HT-29 (cell line): ENCODE results near the gene CADPS. TPM values are rescaled to one million over a fixed set of nuclear protein-coding genes. Genes with fewer than 3 reads are reported as not detected.

Experiments
- DNase-seq: peaks from one replicate; pipeline ENCODE4 v3.0.0-alpha.2; 2015; ENCODE audit warnings: low spot score
- total RNA-seq: library from RNA; depleted of rRNA; stranded (reverse); fragments of >200 nt; shearing (Covaris generic); gene quantifications from 2 replicates; pipeline ENCODE4 v1.2.3, GENCODE V29; 2014

CADPS gene
- total RNA-seq, 1 experiment from 2014 or later = 0.13 TPM

GRCh38 chr3:62439978-62440377 is 435.2 kb downstream of the CADPS start:
- no peak for DNase-seq

- no peak for DNase-seq
Measured at GRCh38 chr3:62439176-62439813, 435.9 kb downstream of the CADPS start.

GRCh38 chr3:62436785-62437184 is 438.4 kb downstream of the CADPS start:
- no peak for DNase-seq

GRCh38 chr3:62433396-62433795 is 441.8 kb downstream of the CADPS start:
- no peak for DNase-seq

- no peak for DNase-seq
Measured at GRCh38 chr3:62421207-62421606, 454.0 kb downstream of the CADPS start.

GRCh38 chr3:62416144-62416543 is 459.1 kb downstream of the CADPS start:
- no peak for DNase-seq

- no peak for DNase-seq
Measured at GRCh38 chr3:62415312-62415801, 459.9 kb downstream of the CADPS start.

GRCh38 chr3:62414786-62415185 is 460.4 kb downstream of the CADPS start:
- no peak for DNase-seq

GRCh38 chr3:62413687-62414086 is 461.5 kb downstream of the CADPS start:
- no peak for DNase-seq

- DNase-seq = no peak
Measured at GRCh38 chr3:62406945-62407344, 468.3 kb downstream of the CADPS start.

- no peak for DNase-seq
Measured at GRCh38 chr3:62405566-62405965, 469.6 kb downstream of the CADPS start.

- DNase-seq = no peak
Measured at GRCh38 chr3:62405135-62405534, 470.1 kb downstream of the CADPS start.

- DNase-seq = no peak
Measured at GRCh38 chr3:62404321-62404720, 470.9 kb downstream of the CADPS start.

- no peak for DNase-seq
Measured at GRCh38 chr3:62403765-62404164, 471.5 kb downstream of the CADPS start.

GRCh38 chr3:62392626-62393292 is 482.5 kb downstream of the CADPS start:
- no peak for DNase-seq

- no peak for DNase-seq
Measured at GRCh38 chr3:62387251-62387650, 488.0 kb downstream of the CADPS start.

GRCh38 chr3:62379321-62379798 is 495.9 kb downstream of the CADPS start:
- no peak for DNase-seq

- no peak for DNase-seq
Measured at GRCh38 chr3:62378921-62379320, 496.3 kb downstream of the CADPS start.

- no peak for DNase-seq
Measured at GRCh38 chr3:62378311-62378789, 496.9 kb downstream of the CADPS start.

- DNase-seq = no peak
Measured at GRCh38 chr3:62376906-62377877, 498.0 kb downstream of the CADPS start.

GRCh38 chr3:62376454-62376720 is 498.8 kb downstream of the CADPS start:
- DNase-seq = no peak
